A673 (cell line): ENCODE measurements around the gene LENG1.

ENCODE experiments used
- CTCF ChIP-seq: fragments of 300-800, 200-600 bp; sonication (generic); conservative IDR thresholded peaks from 2 replicates; pipeline ENCODE4 v1.5.1; 2017; ENCODE audit warnings: low read depth, mild to moderate bottlenecking, antibody characterized with exemption, low read length, moderate library complexity, mixed read lengths
- EZH2 ChIP-seq: fragments of 200-600 bp; sonication (generic); IDR thresholded peaks from 2 replicates; pipeline ENCODE4 v1.6.1; 2017; ENCODE audit warnings: borderline replicate concordance, low read depth, mild to moderate bottlenecking, mixed read lengths, antibody characterized with exemption, low read length; ENCODE audit not compliant: poor library complexity, severe bottlenecking

DNA sequence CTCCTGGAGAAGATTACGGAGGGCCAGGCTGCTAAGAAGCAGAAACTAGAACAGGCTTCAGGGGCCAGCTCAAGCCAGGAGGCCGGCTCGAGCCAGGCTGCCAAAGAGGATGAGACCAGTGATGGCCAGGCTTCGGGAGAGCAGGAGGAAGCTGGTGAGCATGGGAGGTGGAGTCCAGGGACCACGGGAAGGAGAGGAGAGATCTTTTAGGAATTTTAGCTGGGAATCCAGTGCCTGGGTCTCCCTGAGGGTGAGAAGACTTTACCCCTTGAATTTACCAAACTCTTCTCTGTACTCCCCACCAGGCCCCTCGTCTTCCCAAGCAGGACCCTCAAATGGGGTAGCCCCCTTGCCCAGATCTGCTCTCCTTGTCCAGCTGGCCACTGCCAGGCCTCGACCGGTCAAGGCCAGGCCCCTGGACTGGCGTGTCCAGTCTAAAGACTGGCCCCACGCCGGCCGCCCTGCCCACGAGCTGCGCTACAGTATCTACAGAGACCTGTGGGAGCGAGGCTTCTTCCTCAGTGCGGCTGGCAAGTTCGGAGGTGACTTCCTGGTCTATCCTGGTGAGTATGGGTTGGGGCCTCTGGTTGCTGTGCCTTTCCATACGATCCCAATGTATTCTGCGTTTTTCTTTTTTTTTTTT is 32.4 kb upstream of the LENG1 start:
- TF ChIP-seq CTCF: no peak
- no peak for TF ChIP-seq EZH2
